Activated CD8-positive, alpha-beta memory T cell treated with anti-CD3 and anti-CD28 coated beads, Interleukin-2, amount 50 U/mL, for 24 hours (primary cell): Measurements from ENCODE around the gene KRTAP12-1.
"Not testable (repeated sequence)": the region's sequence is repeated elsewhere in the genome, so short reads cannot be mapped to it uniquely, and the experiment has no call there.

Source experiments
- DNase-seq: peaks from one replicate; pipeline ENCODE4 v3.0.0-alpha.2; 2020; ENCODE audit errors: extremely low read depth

Gene KRTAP12-1

GRCh38 chr21:44697811-44698734 lies 16.1 kb upstream of the KRTAP12-1 start:
- no peak for DNase-seq

GRCh38 chr21:44697172-44697810 lies 15.3 kb upstream of the KRTAP12-1 start, which contains the start of gene KRTAP10-12:
Gene KRTAP10-12 (plus strand): TSS chr21:44697172. CDS start chr21:44697202, 30 bp downstream.
- DNase-seq, result not testable (repeated sequence)

- DNase-seq, result no peak
These were observed 14.6 kb upstream of the KRTAP12-1 start for GRCh38 chr21:44696572-44696971.

GRCh38 chr21:44695641-44696040 lies 13.7 kb upstream of the KRTAP12-1 start:
- no peak for DNase-seq

GRCh38 chr21:44695184-44695583 lies 13.2 kb upstream of the KRTAP12-1 start:
- DNase-seq, result no peak

GRCh38 chr21:44694776-44695175 lies 12.8 kb upstream of the KRTAP12-1 start:
- no peak for DNase-seq

GRCh38 chr21:44692798-44693512 lies 11.0 kb upstream of the KRTAP12-1 start:
- DNase-seq, result no peak

GRCh38 chr21:44691686-44692085 lies 9.7 kb upstream of the KRTAP12-1 start:
- no peak for DNase-seq

- DNase-seq, result not testable (repeated sequence)
These were observed 7.8 kb upstream of the KRTAP12-1 start for GRCh38 chr21:44689740-44690139.

- no peak for DNase-seq
These were observed 5.7 kb upstream of the KRTAP12-1 start for GRCh38 chr21:44687671-44688070.

- DNase-seq, result no peak
These were observed 5.0 kb upstream of the KRTAP12-1 start for GRCh38 chr21:44686843-44687561.

GRCh38 chr21:44686000-44686781 lies 4.2 kb upstream of the KRTAP12-1 start:
- DNase-seq, result no peak

- DNase-seq, result not testable (repeated sequence)
These were observed 3.1 kb upstream of the KRTAP12-1 start for GRCh38 chr21:44685050-44685449.

- DNase-seq, result no peak
These were observed 2.5 kb upstream of the KRTAP12-1 start for GRCh38 chr21:44684483-44684882.

- no peak for DNase-seq
These were observed 2.1 kb upstream of the KRTAP12-1 start for GRCh38 chr21:44684077-44684476.

- no peak for DNase-seq
These were observed 703 bp upstream of the KRTAP12-1 start for GRCh38 chr21:44682580-44683151.

GRCh38 chr21:44681152-44681551 lies 811 bp downstream of the KRTAP12-1 start:
- no peak for DNase-seq

GRCh38 chr21:44677881-44678280 lies 4.1 kb downstream of the KRTAP12-1 start:
- DNase-seq, result no peak

GRCh38 chr21:44671911-44672310 lies 10.1 kb downstream of the KRTAP12-1 start:
- no peak for DNase-seq

GRCh38 chr21:44670642-44671432 lies 11.1 kb downstream of the KRTAP12-1 start:
- no peak for DNase-seq
